NCI-H1417 (cell line): ENCODE measurements around the gene RHBDD1.

Experiments
- DNase-seq, 3 experiments: peaks; one replicate each; lab custom pipeline; 2025; lab: John Stamatoyannopoulos, UW

Gene RHBDD1

DNA sequence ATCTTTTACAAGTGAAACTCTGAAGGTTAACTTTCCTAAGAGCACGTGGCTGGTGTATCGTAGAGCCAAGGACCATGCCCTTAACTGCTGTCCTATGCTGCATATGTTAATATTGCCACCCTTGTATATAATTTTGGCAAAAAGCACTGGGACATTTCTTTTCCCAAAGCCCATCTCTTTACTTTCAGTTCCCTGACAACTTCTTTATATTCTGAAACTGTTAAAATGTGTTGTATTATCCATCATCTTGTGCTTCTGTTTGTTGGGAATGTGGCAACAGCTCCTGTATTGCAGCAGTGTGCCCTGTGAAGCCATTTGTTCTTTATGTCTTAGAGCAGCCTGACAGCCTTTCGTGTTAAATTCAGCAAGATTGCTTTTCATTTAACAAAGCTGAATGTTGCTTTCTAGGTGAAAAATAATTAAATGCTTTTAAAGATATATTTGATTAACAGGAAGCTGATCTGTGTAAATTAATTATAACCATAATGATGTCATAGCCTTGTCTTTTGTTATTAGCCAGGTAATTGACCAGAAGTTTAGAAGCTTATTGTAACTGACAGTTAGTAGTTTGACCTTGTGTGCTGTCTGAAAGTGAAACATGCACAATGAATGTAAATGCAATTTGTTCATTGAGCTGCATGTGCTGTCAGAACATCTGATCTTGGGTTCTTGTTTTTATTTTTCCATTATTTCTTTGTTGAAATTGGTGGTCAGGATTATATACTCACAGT, 9.7 kb downstream of the RHBDD1 start:
- DNase-seq, result peak in 1 of 3 experiments; percentile 30

DNA sequence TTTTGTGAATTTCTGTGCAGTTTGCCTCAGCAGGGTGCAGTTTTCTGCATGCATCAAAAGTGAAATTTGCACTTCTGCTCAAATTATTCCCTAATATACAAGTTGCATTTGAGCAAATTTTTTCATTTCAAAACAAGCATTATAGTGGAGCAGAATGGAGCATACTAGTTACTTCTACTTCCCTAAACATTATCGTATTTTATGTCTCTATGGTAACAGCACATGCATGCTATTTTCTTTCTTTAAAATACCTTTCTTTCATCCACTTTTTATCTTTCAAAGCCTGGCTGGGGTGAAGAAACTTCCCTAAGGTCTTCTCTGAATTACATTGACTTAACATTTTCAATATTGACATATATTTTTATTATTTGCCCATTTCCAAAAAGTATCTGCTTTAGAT, 11.2 kb downstream of the RHBDD1 start:
- DNase-seq, result no peak

DNA sequence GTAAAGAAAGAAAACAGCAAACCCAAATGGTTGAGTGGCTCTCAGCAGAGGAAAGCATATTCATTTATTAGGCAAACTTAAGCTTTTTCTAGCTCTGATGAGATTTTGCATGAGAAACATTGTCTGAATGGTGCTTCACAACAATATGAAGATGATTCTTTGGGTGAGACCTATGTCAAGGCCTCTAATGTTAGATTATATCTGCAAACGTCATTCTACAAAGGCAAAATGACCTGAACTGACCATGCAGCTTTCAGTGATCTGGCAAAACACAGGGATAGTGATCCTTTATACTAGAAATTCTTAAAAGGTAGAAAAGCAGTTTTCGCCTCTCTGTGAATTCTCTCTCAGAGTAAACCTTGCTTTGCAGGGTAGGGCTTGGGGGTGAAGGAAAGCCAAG, 11.7 kb downstream of the RHBDD1 start:
- DNase-seq, result no peak

DNA sequence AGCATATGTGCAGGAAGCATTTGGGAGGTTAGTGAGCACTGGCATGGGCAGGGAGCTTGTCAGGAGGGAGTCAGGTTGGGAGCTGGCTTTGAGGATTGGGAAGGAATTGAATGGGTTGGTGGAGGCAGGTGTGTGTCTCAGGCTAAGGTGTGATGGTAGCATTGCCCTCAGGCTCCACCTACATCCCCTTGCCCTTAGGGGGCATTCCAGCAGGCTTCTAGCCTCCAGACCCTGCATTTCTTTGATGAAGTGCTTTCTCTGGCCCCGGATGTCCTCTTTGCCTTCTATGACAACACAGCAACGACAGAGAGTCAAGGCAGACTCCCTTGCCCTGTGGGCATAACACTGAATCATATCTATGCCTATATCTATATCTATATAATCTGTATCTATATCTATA, 13.5 kb downstream of the RHBDD1 start:
- DNase-seq, result no peak

DNA sequence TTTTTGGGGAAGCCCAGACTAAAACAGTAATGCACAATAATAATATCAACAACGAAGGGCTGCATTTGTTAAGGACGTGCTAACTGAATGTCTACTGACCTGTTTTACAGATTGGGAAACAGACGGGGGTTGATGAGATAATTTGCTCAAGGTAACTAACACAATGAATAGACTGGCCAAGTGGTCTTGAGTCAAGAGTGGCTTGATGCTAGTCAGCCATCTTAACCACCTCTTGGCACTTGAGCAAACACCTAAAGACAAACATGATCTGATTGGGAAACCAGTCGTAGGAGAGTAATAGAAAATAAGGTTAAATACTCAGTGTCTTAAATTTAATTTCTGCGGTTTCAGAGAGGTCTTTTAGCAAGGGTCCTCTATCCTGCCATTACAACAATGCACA, 14.2 kb downstream of the RHBDD1 start:
- no peak for DNase-seq

DNA sequence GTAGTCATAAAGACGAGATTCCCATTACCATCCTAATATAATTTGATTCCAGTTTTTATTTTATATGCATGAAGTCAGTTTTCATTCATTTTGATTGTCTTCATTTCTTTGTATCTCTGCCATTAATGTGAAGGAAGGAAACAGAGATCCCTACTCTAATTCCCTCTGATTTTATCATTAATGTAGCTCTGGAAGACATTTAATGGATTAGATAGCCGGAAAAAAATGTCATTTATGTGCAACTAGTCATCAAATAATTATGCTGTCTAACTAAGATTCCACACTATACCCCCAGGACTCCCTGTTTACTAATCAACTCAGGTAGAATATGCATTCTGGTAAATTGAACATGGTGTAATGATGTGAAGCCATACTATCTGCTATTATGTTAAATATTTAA, 19.9 kb downstream of the RHBDD1 start:
- DNase-seq, result no peak

DNA sequence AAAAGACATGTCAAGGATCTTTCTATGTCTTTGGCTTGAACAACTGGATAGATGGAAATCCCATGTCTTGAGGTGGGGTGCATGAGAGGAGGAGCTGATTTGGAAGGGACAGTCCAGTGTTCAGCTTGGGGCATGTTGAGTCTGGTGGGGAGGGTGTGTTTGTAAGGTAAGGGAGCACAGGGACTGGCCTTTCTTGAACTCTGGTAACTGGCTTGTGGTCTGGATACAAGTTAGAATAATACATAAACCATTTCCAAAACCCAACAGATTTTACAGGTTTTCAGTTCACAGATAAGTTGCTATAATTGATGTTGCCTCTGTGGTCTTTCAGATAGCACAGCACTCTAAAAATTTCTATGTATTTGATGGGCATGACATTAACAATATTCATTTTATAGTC, 24.2 kb downstream of the RHBDD1 start:
- no peak for DNase-seq

DNA sequence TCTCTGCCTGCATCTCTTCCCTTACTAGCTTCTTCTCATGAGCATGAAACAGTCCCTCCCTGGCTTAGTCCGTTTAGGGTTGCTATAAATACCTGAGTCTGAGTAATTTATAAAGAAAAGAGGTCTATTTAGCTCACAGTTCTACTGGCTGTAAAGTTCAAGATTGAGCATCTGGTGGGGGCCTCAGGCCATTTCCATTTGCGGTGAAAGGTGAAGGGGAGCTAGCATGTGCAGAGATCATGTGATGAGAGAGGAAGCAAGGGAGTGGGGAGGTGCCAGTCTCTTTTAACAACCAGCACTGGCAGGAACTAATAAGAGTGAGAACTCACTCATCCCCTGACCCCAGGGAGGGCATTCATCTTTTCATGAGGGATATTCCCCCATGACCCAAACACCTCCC, 26.8 kb downstream of the RHBDD1 start:
- DNase-seq, result no peak

DNA sequence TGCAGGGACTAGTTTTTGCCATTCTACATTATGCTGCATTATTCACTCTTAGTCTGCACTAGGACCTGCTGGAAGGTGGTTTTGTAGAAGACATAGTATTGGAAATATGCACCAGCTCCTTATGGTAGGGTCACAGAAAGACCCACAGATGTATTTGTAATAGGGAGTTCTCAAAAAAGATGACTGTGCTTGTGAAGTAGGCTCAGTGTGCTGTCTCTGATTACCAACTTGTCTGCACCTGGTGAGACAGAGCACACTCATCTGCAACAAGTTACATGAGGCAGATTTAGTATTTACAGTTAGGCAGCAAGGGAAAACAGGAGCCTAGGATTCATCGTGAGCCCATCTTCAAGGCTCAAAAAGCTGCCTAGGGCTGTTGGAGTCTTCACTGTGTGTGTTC, 29.4 kb downstream of the RHBDD1 start:
- DNase-seq, result no peak

DNA sequence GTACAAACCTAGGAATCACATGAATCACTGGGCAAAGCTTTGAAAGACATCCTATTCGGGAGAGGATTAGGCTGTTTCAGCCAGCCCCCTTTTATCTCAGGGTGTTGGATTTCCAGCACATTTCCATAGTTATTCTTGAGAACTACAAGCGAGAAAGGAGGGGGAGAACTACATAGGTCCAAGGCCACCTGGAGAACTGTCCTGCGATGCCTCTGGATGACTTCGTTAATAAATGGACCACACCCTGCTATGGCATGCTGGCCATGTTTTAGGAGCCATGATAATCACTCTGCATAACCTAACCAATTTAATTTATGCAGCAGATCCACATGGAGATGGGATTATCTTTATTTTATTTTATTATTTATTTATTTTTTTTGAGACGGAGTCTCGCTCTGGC, 29.9 kb downstream of the RHBDD1 start:
- no peak for DNase-seq

DNA sequence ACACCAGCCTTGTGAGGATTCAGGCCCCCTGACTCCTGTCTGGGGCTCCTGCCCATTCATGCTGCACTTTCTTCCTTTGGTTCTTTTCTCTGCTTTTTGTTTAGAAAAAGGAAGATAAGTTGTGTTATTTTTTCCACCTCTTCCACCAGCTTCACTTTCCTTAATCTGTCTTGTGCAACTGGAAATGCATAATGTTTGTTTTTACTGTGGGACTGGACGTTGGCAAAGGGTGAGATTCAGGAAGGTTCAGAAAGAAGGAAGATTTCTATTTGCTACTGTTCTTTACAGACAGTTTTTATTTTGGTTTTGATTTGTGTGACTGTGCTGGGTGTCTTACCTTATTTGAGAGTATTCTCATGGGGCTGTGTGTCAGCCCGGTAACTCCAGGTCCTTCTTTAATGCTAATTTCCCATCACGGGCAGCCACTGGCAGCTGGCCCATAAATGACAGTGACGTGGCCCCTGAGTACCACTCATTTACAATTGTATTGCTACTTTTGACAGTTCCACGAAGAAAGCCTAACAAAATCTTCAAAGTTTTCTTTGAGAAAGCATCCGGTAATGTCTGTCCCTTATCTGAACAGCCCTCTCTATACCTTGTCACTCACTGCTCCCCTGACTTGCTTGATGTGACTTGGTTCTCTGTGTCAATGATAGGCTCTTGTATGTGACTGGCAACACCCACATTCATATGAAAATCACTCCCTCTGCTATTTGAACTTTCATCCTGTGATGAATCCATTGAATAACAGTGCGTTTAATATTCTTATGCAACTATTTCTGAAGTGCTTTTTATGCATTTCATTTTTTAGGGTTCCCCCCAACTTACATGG, 32.7 kb downstream of the RHBDD1 start:
- DNase-seq, result no peak

DNA sequence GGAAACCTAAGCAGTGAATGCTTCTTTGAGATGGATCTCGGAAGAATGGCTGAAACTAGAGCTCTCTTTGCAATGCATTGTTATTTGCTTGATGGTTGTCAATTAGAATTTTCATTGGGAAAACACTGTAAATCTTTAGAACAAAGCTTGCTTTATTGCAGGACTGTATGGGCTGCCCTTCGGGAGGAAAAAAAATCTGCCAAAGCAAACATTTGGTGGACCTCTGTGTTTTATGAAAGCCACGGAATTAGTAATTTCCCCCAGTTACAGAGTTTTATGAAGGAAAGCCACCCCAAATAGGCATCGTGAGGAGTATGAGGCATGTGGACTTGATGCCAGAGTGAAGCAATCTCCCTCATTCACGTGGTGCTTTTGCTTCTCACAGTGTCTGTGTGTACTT, 33.5 kb downstream of the RHBDD1 start:
- DNase-seq, result no peak

DNA sequence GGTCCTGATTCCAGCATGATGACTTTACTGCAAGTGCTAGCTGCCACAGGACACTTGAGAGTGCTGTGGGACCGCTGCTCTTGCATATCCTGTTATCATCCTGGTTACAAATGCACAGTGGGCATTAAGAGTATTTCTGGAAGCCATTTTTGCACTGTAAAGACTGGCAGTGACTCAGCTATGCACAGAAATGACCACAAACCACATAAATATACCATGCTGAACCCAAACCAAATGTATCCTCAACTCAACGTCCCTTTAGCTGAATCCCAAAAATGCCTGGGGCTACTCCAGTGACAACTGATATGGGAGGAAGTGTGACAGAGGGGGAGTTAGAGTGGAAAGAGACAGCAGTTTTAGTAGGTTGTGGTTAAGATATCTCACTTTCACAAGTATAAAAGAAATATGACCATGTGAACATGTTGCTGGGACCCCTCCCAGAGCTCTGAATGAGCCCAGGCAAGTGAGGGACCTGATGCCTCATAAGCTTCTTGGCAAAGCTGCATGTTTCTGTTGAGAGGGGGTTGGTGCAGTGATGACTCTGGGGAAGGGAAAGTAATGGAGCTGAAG, 37.3 kb downstream of the RHBDD1 start:
- DNase-seq, result no peak

DNA sequence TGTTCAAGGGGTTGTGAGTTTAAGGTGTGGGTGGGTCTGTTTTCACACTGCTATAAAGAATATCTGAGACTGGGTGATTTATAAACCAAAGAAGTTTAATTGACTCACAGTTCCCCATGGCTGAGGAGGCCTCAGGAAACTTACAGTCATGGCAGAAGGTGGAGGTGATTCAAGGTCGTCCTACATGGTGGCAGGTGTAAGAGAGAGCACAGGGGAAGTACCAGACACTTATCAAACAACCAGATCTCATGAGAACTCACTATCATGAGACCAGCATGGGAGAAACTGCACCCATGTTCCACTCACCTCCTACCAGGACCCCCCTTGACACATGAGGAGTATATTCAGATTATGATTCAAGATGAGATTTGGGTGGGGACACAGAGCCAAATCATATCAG, 38.0 kb downstream of the RHBDD1 start:
- no peak for DNase-seq

DNA sequence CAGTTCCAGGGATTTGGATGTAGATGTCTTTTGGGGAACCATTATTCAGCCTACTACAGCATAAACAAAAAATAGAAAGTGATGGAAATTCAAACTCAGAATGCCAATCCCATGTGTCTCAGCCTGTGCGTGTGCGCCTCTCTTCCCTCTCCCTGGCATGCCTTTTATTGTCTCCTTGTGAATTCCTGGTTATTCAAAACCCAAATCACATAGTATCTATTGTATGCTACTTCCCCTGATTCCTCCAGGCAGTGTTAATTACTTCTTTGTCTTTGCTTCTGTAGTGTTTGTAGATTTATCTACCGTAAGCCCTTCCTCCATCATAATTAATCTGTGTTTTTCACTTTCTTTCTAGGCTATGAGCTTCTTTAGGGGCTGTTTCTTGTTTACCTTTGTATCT, 38.9 kb downstream of the RHBDD1 start:
- no peak for DNase-seq

DNA sequence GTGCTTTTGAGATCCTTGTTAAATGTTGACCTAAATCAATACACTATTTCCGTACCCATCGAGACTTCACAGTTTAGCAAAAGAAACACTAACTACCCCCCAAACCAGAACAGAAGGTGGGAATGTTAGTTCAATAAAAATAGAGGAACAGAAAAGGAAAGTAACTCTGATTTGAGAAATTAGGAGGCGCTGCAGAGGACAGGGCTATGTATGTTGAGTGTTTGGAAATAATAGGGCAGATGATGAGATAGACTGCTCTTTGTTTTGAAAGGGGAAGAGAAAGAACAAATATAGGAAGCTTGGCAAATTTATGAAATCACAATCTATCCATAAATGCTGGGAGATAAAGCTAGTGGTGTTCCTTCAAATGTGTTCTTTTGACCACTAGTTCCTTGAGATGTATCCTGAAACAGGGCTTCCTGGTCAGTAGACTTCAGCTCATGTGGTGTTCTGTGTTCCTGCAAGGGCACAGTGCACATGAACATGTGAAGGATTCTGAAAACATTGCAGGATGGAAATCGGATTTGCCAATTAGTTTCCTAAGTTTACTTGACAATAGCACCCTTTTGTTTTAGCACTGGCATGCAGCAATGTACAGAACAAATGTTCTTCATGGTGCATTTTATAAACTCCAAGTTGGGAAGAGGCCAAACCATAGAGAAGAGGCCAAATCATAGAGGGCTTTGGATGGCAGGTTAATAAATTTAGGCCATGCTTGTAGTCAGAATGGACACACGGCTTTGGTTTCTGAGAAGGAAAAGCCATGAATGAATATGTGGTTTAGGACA, 39.8 kb downstream of the RHBDD1 start:
- DNase-seq, result no peak

DNA sequence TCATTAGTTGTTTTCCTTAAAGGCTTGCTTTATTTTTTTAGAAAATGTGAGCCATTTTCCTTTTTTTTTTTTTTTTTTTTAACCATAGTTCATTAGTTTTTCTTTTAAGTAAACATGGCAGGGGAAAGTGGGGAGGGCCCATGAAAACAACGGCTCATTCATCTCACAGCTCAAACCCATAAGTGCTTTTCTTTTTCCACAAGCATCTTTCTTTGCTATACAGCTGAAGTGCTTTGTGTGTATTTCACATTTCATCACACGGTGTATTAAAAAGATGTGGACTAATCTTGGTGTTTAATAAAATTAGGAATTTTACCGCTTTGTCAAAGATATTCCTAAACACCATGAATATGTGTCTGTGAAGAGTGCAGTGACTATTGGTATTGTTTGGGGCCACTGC, 41.6 kb downstream of the RHBDD1 start:
- DNase-seq, result no peak

DNA sequence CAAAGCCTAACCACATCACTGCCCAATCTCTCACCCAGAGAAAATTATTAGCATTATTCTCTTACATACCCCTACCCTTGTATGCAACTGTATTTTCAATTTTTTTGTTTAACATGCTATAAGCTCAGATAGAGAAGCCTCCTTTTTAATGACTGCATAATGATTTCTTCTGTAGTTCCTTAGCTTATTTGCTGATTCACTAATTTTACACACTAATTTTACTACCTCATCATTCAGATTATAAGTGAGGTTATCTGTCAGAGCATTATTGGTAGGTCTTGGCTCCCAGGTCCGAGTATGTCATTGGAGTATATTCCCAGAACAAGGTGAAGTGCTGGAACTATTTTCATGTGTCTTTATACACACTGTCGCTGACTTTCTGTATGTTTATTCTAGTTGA, 45.4 kb downstream of the RHBDD1 start:
- no peak for DNase-seq

DNA sequence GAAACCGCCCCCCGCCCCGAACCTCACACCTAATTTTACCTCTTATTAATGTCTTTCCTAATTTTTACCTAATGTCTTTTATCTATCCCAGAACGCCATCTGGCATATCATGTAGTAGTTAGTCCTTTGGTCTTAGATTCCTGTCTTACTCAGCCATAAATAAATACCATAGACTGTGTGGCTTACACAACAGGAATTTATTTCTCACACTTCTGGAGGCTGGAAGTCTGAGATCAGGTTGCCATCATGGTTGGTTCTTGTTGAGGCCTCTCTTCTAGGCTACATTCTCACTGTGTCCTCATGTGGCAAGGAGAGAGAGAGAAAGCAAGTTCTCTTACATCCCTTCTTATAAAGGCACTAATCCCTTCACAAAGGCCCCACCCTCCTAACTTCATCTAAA, 46.8 kb downstream of the RHBDD1 start:
- DNase-seq, result peak in 1 of 3 experiments; percentile 42

DNA sequence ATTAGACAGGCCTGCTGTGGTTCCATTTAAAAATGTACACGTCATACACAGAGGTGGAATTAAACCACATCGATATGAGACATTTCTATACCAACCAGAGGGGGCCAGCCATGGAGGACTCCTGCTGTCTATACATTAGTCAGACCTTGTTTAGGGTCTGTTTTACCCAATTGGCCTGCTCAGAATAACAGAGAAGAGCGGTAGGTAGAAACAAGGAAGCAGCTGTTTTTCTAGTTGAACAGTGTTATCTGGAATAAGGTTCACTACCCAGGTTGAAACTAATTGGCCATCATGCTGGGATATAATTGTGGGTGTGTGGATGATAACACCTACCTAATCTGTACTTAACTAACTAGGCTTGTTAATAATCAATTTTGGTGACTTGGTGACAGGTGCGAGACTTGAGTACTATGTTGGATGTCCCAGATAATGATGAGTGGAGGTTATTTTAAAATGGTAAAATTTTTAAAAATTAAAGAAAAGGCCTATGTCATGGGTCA, 47.5 kb downstream of the RHBDD1 start:
- DNase-seq, result peak in 2 of 3 experiments; percentile 58 to 90

DNA sequence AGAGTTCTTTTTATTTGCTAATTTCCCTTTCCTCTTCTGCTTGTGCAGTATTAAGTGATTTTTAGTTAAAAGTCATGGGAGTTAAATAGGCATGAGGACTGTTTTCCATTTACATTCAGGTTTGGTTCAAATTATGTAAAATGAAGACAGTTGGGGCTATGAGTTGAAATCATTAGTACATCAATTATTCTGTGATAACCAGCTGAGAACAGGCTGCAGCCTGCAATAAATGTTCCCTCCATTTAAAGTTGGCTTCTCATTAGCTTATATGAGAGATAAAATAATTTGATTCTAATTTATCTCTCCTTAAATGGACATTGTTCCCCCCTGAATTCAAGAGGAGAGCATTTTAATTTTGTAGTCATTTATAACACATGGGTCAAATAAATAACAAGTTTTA, 48.3 kb downstream of the RHBDD1 start:
- peak in 1 of 3 experiments; percentile 35 for DNase-seq

DNA sequence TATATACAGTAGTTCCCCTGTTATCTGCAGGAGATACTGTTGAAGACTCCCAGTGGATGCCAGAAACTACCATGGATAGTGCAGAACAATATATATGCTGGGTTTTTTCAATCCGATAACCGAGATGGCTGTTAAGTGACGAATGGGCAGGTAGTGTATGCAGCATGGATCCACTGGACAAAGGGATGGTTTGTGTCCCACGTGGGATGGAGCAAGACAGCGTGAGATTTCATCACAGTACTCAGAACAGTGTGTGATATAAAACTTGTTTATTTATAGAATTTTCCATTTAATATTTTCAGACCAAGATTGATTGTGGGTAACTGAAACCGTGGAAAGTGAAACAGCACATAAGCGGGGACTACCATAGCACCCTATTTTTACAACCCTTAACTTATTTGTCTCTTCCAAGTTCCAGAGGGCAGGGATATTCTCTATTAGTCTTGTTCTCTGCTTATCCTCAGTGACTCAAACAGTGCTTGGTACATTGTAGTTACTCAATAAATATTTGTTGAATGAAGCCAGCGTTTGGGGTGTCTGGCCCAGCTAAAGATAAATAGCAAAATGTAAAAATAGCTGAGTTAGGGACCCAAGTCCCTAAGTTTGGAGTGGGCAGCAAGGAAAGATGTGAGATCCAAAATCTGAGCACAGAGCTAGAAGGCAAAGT, 50.0 kb downstream of the RHBDD1 start:
- DNase-seq, result no peak
